HG02571 (cell line): ENCODE data around the gene WDFY2.
A peak's percentile ranks its signal among the peaks of the same experiment; 100 is the strongest.
"Not testable (repeated sequence)": the region's sequence is repeated elsewhere in the genome, so short reads cannot be mapped to it uniquely, and the experiment has no call there.

Experiments used
- ATAC-seq: cut with Tn5 transposase; IDR thresholded peaks from one replicate; pipeline ENCODE4 v1.9.1; 2021; ENCODE audit warnings: mild to moderate bottlenecking, moderate library complexity; ENCODE audit not compliant: unreplicated experiment

Gene WDFY2

GRCh38 chr13:51688937-51689662 lies 104.8 kb downstream of the WDFY2 start:
- no peak for ATAC-seq

DNA sequence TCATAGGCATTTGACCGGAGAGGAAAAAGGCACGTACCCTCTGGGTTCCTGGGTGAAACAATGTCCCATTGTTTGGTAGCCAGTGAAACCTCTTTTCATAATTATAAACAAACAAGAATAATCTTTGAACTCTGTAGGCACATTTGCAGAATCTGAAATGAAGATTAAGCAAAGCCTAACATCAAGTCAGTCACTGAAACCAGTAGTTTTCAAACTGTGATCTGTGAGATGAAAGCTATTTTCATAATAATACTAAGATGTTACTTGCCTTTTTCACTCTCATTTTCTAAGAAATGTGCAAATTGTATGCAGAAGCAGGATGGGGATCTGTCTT lies 105.4 kb downstream of the WDFY2 start:
- no peak for ATAC-seq

DNA sequence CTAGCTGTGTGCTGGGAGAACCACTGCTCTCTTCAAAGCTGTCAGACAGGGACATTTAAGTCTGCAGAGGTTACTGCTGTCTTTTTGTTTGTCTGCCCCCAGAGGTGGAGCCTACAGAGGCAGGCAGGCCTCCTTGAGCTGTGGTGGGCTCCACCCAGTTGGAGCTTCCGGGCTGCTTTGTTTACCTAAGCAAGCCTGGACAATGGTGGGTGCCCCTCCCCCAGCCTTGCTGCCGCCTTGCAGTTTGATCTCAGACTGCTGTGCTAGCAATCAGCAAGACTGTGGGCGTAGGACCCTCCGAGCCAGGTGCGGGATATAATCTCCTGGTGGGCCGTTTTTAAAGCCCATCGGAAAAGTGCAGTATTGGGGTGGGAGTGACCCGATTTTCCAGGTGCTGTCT lies 111.4 kb downstream of the WDFY2 start:
- ATAC-seq = not testable (repeated sequence)

- no peak for ATAC-seq
Measured at GRCh38 chr13:51697181-51697580, 112.9 kb downstream of the WDFY2 start.

DNA sequence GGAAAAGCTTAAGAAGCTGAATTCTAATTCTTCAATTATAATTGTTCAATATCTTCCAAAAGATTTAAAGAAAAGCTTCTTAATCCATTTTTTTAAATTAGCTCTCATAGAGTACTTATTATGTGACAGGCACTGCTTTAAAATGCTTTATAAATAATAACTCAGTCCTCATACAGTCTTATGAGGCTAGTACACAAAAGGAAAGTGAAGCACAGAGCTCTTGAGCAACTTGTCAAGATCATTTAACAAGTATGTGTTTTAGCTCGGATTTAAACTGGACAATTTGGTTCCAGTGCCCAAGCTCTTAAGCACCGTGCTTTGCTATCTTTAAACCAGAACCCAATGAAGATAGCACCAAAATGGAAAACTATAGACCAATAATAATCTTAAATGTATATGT lies 113.6 kb downstream of the WDFY2 start:
- no peak for ATAC-seq

- no peak for ATAC-seq
Measured at GRCh38 chr13:51698352-51698751, 114.1 kb downstream of the WDFY2 start.

- ATAC-seq = no peak
Measured at GRCh38 chr13:51704399-51705313, 120.4 kb downstream of the WDFY2 start.

DNA sequence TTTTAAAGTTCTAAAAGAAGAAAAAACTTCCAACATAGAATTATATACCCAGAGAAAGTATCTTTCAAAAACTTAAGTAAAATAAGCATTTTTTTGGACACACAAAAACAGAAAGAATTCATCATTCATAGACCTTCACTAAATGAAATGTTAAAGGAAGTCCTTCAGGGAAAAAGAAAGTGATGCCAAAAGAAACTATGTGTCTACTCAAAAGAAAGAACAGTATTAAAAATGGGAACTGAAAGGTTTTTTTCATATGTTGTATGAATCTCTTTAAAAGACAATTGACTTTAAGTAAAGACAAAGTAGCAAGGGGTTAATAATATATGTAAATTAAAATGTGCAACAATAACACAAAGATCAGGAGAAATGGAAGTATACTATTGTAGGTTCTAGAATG lies 123.2 kb downstream of the WDFY2 start:
- no peak for ATAC-seq

DNA sequence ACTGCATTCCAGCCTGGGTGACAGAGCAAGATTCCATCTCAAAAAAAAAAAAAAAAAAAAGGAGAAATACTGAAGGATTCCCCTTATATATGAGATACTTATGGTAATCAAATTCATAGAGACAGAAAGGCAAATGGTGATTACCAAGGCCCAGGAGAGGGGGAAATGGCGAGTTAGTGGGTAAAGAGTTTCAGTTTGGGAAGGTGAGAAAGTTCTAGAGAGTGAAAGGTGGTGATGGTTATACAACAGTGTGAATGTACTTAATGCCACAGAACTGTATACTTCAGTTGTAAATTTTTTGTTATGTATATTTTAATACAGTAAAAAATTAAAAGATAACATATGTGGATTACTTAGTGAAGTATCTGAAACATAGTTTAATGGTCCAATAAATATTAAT lies 129.5 kb downstream of the WDFY2 start:
- no peak for ATAC-seq

DNA sequence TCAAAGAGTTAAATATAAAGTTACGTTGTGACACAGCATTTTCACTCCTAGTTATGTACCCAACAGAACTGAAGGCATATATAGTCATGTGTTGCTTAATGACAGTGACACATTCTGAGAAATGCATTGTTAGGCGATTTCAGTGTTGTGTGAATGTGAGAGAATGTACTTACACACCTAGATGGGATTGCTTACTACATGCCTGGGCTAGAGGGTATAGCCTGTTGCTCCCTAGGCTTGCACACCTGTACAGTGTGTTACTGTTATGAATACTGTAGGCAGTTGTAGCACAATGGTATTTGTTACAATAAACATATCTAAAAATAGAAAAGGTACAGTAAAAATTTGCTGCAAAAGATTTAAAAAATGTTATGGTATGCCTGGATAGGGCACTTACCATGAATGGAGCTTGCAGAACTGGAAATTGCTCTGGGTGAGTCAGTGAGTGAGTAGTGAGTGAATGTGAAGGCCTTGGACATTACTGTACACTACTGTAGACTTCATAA lies 130.5 kb downstream of the WDFY2 start:
- ATAC-seq = no peak

GRCh38 chr13:51715613-51716012 lies 131.4 kb downstream of the WDFY2 start:
- no peak for ATAC-seq

DNA sequence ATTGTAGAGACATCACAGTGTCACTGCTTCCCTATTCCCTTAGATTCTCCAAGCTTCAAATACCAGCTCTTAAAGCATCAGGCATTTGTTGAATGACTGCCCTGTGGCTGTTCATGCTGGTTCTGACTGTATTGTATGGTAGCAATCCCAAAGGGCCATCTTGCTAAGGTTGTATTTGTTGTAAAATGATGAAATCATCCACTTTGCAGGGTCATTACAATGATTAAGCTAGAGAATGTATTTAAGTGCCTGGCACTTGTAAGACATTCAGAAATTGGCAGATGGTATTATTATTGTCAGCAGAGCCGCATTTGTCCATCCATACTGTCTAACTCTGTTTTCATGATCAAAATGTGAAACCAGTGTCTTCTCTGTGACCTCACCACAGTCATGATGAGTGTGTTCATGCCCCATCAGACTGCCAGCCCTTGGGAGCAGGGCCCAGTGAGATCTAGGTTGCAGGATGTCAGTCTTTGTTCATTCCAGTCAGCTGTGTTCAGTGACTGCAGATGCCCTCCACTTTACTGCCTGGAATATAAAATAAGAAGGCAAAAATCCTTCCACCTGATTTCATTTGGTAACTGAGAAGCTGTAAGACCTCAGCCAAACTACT lies 133.6 kb downstream of the WDFY2 start:
- ATAC-seq = no peak

GRCh38 chr13:51719394-51719793 lies 135.1 kb downstream of the WDFY2 start:
- ATAC-seq = no peak

- ATAC-seq = peak; percentile 87
Measured at GRCh38 chr13:51721496-51721895, 137.2 kb downstream of the WDFY2 start.

- ATAC-seq = no peak
Measured at GRCh38 chr13:51723529-51723928, 139.3 kb downstream of the WDFY2 start.

DNA sequence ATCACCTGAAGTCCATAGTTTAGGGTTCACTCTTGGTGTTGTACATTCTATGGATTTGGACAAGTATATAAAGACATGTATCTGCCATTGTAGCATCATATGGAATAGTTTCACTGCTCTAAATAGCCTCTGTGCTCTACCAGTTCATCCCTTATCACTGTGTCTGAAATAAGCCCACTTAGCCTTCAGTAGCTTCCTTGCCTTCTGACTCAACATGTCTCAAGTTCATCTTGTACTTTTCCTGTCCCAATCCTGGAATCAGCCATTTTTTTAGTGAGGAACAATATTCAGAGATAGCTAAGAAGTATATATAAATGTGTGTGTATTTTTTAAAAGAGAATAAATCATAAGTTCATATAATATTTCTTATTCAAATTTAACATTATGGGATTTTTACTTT lies 140.5 kb downstream of the WDFY2 start:
- no peak for ATAC-seq

- ATAC-seq = no peak
Measured at GRCh38 chr13:51726446-51727193, 142.4 kb downstream of the WDFY2 start.

GRCh38 chr13:51727634-51728274 lies 143.5 kb downstream of the WDFY2 start:
- ATAC-seq = no peak

DNA sequence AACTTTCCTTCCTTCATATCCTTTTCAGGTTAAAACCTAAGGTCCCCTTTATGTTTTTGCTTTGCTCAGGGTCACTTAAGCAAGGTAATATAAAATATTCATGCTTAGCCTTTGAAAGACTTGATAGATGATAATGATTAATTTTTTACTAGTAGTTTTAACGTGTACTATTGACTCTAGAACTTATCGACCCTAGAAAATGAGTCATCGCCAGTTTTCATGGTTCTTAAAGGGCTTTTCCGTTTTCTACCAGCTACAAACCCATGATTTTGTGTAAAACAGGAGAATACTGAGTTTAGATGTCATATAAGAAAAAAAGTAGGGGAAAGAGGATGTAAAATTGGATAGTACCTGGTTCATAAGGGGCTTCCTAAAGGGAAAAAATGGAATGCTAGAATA lies 144.0 kb downstream of the WDFY2 start:
- ATAC-seq = no peak

DNA sequence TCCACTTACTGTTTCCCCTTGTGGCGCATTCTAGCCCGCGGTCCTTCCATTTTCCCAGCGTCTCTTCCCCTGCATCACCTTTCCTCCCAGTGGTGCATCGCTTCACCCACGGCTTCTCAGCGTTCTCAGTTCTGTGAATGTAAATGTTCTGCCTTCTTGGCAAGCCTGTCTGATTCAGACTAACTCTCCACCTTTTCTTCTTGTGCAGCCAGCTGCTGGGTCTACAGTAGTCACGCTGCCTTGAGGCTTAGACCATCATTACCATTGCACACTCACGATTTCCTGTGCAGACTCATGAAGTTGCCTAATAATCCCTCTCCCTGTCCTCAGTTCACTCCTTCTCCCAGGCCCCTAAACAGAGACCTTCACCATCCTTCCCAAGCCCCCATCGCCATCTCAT lies 144.7 kb downstream of the WDFY2 start:
- ATAC-seq = no peak
